ENCODE results near the gene PRF1. TPM values are rescaled to one million over a fixed set of nuclear protein-coding genes. Genes with fewer than 3 reads are reported as not detected.

Gene PRF1
- total and polyA plus RNA-seq, 8 donors = under 0.01 to 11.0 (median 1.4) TPM; not detected in 1

- WGBS, 5 donors = 64 to 80% (median 74%) methylated on average over 2 of the region's 2 CpGs
- intact Hi-C loops (cut with DNase I; ENCODE audit: low total_unique reads) = no loop called here
- no peak for DNase-seq
Measured at GRCh38 chr10:70613941-70614340, 11.4 kb upstream of the PRF1 start.

GRCh38 chr10:70607936-70608335, 5.4 kb upstream of the PRF1 start:
- H3K4me1 ChIP-seq = no peaks in the 10 kb centered on the region
- intact Hi-C loops (cut with DNase I; ENCODE audit: low total_unique reads) = no loop called here
- no peak overlapping the region for H3K27ac ChIP-seq
- H3K36me3 ChIP-seq = no peaks in the 10 kb centered on the region
- 85 to 98% (median 92%) methylated on average over 1 to 4 of the region's 4 CpGs for WGBS, 5 donors
- no peak overlapping the region for H3K4me3 ChIP-seq
- no peak for TF ChIP-seq EP300 (IDR thresholded peaks at IDR 0.05)
- TF ChIP-seq POLR2A (IDR thresholded peaks at IDR 0.05) = no peak
- TF ChIP-seq CTCF (IDR thresholded peaks at IDR 0.05) = no peak
- no peak for TF ChIP-seq POLR2AphosphoS5 (IDR thresholded peaks at IDR 0.05)
- DNase-seq = no peak
- no peaks in the 10 kb centered on the region for H3K27me3 ChIP-seq
- H3K9me3 ChIP-seq = no peaks in the 10 kb centered on the region

More at GRCh38 chr10:70613941-70614340, 11.4 kb upstream of the PRF1 start:
- no peak overlapping the region for H3K27ac ChIP-seq
- no peaks in the 10 kb centered on the region for H3K27me3 ChIP-seq
- no peak overlapping the region for H3K4me3 ChIP-seq
- peaks cover 0 to 4% (median 0%) of the 10 kb centered on the region in 4 donors for H3K4me1 ChIP-seq
- peaks cover 0 to 5% (median 0%) of the 10 kb centered on the region in 4 donors for H3K9me3 ChIP-seq
- no peak for TF ChIP-seq POLR2A (IDR thresholded peaks at IDR 0.05)
- no peak for TF ChIP-seq POLR2AphosphoS5 (IDR thresholded peaks at IDR 0.05)
- TF ChIP-seq EP300 (IDR thresholded peaks at IDR 0.05) = no peak
- TF ChIP-seq CTCF (IDR thresholded peaks at IDR 0.05) = no peak
- H3K36me3 ChIP-seq = no peaks in the 10 kb centered on the region

- WGBS, 5 donors = 63 to 71% (median 65%) methylated on average over 2 of the region's 2 CpGs
- Histone ChIP-seq H3K4me1 (no peaks in the 10 kb centered on the region), H3K4me3 (no peak overlapping the region), H3K36me3 (no peaks in the 10 kb centered on the region), H3K27me3 (no peaks in the 10 kb centered on the region), H3K27ac (no peak overlapping the region), H3K9me3 (no peaks in the 10 kb centered on the region)
- TF ChIP-seq CTCF (IDR thresholded peaks at IDR 0.05) (no peak), POLR2AphosphoS5 (IDR thresholded peaks at IDR 0.05) (no peak), EP300 (IDR thresholded peaks at IDR 0.05) (no peak), POLR2A (IDR thresholded peaks at IDR 0.05) (no peak)
- intact Hi-C loops (cut with DNase I; ENCODE audit: low total_unique reads) = no loop called here
- no peak for DNase-seq
Measured at GRCh38 chr10:70605161-70605560, 2.6 kb upstream of the PRF1 start.

GRCh38 chr10:70604106-70604505, 1.6 kb upstream of the PRF1 start:
- 72 to 86% (median 82%) methylated on average over 4 of the region's 4 CpGs for WGBS, 5 donors
- DNase-seq = no peak
- Histone ChIP-seq H3K9me3 (no peaks in the 10 kb centered on the region), H3K36me3 (no peaks in the 10 kb centered on the region), H3K27ac (peak overlapping the region in 1 of 5 donors; percentile 7), H3K27me3 (no peaks in the 10 kb centered on the region), H3K4me1 (no peaks in the 10 kb centered on the region), H3K4me3 (no peak overlapping the region)
- intact Hi-C loops (cut with DNase I; ENCODE audit: low total_unique reads) = no loop called here
- TF ChIP-seq POLR2AphosphoS5 (IDR thresholded peaks at IDR 0.05) (no peak), CTCF (IDR thresholded peaks at IDR 0.05) (no peak), POLR2A (IDR thresholded peaks at IDR 0.05) (no peak), EP300 (IDR thresholded peaks at IDR 0.05) (no peak)
